22Rv1 (cell line): ENCODE data around the gene NDUFB8.

Source experiments
- ZFX ChIP-seq: fragments of 450-650 bp; IDR thresholded peaks from 2 replicates; pipeline ENCODE4 v1.6.1; 2017; ENCODE audit warnings: antibody characterized with exemption, borderline replicate concordance
- TF ChIP-seq, protein P1 (sequence below): fragments of 450-650 bp; IDR thresholded peaks from 2 replicates; pipeline ENCODE4 v1.5.1; 2017; ENCODE audit warnings: mild to moderate bottlenecking

DNA sequence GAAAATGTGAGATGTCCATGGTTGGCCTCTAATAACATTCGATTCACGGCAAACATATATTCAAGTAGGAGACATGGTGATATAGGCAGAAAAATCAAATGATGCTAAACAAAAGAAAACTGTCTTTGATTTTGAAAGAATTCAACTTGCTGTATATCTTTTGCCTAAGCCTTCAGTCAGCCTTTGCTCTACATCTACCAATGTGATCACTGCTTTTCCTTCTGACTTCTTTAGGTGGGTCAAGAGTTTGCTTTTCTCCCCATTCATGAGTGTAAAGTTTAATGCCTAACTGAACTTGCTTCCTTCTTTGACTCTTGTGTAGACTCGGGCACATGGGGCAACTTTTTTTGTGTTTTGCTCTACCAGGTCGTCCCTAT, 5.7 kb upstream of the NDUFB8 start:
- TF ChIP-seq, protein P1, sequence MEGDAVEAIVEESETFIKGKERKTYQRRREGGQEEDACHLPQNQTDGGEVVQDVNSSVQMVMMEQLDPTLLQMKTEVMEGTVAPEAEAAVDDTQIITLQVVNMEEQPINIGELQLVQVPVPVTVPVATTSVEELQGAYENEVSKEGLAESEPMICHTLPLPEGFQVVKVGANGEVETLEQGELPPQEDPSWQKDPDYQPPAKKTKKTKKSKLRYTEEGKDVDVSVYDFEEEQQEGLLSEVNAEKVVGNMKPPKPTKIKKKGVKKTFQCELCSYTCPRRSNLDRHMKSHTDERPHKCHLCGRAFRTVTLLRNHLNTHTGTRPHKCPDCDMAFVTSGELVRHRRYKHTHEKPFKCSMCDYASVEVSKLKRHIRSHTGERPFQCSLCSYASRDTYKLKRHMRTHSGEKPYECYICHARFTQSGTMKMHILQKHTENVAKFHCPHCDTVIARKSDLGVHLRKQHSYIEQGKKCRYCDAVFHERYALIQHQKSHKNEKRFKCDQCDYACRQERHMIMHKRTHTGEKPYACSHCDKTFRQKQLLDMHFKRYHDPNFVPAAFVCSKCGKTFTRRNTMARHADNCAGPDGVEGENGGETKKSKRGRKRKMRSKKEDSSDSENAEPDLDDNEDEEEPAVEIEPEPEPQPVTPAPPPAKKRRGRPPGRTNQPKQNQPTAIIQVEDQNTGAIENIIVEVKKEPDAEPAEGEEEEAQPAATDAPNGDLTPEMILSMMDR = no peak
- no peak for TF ChIP-seq ZFX
